HG03432 (cell line): ENCODE data around the gene DNAJC5.
A peak's percentile ranks its signal among the peaks of the same experiment; 100 is the strongest.
"Not testable (repeated sequence)": the region's sequence is repeated elsewhere in the genome, so short reads cannot be mapped to it uniquely, and the experiment has no call there.

ENCODE experiments used
- ATAC-seq: cut with Tn5 transposase; IDR thresholded peaks from one replicate; pipeline ENCODE4 v1.9.1; 2021; ENCODE audit warnings: mild to moderate bottlenecking, moderate library complexity; ENCODE audit not compliant: unreplicated experiment

The DNAJC5 gene

GRCh38 chr20:63952769-63953168 lies 57.8 kb downstream of the DNAJC5 start:
- ATAC-seq = no peak

- no peak for ATAC-seq
Measured at GRCh38 chr20:63953764-63954429, 59.0 kb downstream of the DNAJC5 start.

- ATAC-seq = peak; percentile 17
Measured at GRCh38 chr20:63955281-63955826, 60.4 kb downstream of the DNAJC5 start.

GRCh38 chr20:63955827-63956663 lies 61.1 kb downstream of the DNAJC5 start, which contains the start of gene UCKL1:
UCKL1 (minus strand) TSS chr20:63956416; CDS start chr20:63956372, 44 bp downstream.
- peak; percentile 75 for ATAC-seq

- ATAC-seq = peak; percentile 8
Measured at GRCh38 chr20:63956664-63957003, 61.7 kb downstream of the DNAJC5 start.

- ATAC-seq = peak; percentile 12
Measured at GRCh38 chr20:63957004-63957689, 62.2 kb downstream of the DNAJC5 start.

GRCh38 chr20:63957690-63958441 lies 62.9 kb downstream of the DNAJC5 start:
- ATAC-seq = no peak

GRCh38 chr20:63958471-63958870 lies 63.5 kb downstream of the DNAJC5 start:
- ATAC-seq = no peak

- ATAC-seq = no peak
Measured at GRCh38 chr20:63958964-63959698, 64.2 kb downstream of the DNAJC5 start.

- ATAC-seq = no peak
Measured at GRCh38 chr20:63959699-63960075, 64.8 kb downstream of the DNAJC5 start.

- not testable (repeated sequence) for ATAC-seq
Measured at GRCh38 chr20:63960654-63961621, 66.0 kb downstream of the DNAJC5 start.

GRCh38 chr20:63961664-63962425 lies 66.9 kb downstream of the DNAJC5 start:
- ATAC-seq = no peak

GRCh38 chr20:63962426-63963347 lies 67.8 kb downstream of the DNAJC5 start:
- no peak for ATAC-seq

- ATAC-seq = no peak
Measured at GRCh38 chr20:63963348-63963741, 68.4 kb downstream of the DNAJC5 start.

- ATAC-seq = no peak
Measured at GRCh38 chr20:63963784-63964301, 68.9 kb downstream of the DNAJC5 start.

- ATAC-seq = no peak
Measured at GRCh38 chr20:63964412-63964811, 69.5 kb downstream of the DNAJC5 start.
